HG03108 (cell line): Measurements from ENCODE around the gene HSP90AB1.

Experiments
- ATAC-seq: cut with Tn5 transposase; IDR thresholded peaks from one replicate; pipeline ENCODE4 v1.9.1; 2021; ENCODE audit warnings: moderate library complexity; ENCODE audit not compliant: unreplicated experiment

The HSP90AB1 gene

DNA sequence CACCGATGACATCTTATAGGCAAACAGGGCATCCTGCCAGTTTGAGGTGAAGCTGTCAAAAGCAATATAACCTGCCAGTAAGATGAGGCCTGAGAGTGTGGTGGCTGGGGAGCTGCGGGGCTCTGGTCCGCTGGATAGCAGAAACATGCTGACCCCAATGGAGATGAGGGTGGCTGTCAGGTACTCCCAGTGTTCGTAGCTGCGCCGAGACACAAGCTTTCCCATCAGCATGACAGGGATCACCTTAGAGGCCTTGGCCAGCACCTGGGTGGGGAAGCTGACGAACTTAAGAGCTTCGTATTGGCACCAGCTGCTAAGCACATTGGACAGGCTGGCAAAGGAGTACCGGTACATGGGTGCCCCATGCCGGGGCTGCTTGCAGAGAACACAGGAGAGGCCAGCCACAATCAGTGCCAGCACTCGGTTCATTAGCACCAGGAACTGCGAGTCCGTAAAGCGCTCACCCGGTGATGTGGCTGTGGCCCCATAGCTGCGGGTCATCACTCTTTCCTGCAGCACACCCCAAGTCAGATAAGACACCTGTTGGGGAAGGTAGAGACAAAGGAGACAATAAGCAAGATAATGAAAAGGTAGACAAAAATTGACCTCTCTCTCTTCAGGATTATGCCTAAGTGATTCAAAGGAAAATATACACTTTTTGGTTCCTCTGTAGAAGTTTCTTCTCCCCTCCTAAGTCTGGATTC lies 8.4 kb downstream of the HSP90AB1 start:
- ATAC-seq: no peak

DNA sequence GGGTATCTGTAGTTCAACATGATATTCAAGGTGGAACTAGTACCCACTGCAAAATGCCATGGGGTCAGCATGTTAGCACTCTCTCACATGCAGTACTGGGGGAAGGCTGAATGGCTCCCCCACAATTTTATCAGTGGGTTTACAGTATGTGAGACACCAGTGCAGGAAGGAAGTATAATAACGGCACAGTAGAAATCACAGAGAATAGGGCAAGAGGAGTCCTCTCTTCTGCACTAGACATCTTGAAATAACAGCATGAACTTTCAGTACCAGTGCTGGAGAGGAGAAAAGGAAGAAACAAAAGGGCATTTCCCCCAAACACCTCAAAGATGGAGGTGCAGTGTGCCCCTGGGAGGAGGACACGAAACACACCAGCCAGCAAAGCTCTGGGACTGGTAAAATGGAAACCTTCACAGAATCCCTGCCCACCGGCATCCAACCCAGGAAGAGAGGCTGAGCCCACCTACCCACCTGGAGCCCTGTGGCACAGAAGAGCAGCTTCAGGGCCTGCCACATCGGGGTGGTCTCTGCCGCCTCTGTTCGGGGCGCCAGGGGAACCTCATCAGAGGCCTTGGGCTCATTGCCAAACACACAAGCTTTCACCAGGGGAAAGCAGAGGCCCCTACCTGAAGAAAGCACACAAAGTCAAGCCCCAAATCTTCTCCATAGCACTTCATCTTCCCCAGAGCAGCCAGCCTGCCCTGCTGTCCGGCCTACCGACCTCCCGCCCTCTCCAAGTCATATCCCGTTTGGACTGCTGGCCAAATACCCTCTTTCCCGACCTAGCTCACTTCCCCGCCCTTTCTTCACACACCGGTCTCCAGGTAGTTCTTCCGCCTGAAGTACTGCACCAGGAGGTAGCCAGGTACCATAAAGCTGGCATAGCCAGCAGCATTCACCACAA lies 9.2 kb downstream of the HSP90AB1 start:
- no peak for ATAC-seq

DNA sequence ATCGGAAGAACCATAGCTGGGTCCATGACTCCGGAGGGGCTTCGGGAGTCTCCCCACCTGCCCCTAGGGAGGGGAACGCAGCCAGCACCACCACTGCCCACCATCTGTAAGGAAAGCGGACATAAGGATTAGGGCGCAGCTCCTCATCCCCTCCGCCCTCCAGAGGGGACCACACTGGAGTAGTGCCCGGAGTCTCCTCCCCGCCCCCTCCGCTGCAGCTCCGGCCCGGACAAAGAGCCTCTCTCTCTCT lies 9.8 kb downstream of the HSP90AB1 start:
- ATAC-seq: peak; percentile 8

DNA sequence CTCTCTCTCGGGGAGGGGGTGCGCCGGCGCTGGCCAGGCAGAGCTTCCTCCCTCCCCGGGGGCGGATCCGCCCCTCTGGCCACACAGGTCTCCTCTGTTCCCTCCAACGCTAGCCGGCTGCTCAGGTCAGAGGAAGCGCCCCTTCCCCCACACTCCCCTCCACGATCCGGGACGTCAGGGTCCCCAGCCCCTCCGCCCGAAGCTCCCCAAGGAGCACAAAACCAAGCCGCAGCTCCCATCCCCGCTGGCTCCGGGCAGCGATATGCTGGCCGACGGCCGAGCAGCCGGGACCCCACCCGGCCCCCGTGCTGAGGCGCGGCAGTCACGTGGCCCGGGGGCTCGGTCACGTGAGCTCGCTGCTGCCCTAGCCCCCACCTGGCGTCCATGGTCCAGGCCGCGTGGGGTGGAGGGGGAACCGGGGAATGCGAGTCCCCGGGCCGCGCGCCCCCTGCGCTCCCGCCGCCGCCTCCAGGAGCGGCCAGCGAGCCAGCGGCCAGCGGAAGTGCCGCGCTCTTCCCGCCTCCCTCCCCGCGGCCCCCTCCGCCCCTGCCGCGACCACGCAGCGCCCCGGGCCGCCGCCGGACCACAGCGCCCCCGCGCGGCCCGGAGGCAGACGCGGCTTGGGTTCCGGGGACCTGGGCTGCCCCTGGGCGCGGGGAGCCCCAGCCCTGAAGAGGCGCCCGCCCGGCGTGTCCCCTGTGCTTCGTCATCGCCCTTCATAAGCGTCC lies 10.3 kb downstream of the HSP90AB1 start, which contains the start of gene SLC35B2:
Gene SLC35B2 (minus strand): TSS at position 504 of the 728 bp plus-strand sequence. CDS start 118 bp downstream, at position 386.
- ATAC-seq: peak; percentile 42

- ATAC-seq: peak; percentile 11
Measured at GRCh38 chr6:44257753-44258324, 10.9 kb downstream of the HSP90AB1 start.

- ATAC-seq: no peak
Measured at GRCh38 chr6:44258325-44258863, 11.5 kb downstream of the HSP90AB1 start.

DNA sequence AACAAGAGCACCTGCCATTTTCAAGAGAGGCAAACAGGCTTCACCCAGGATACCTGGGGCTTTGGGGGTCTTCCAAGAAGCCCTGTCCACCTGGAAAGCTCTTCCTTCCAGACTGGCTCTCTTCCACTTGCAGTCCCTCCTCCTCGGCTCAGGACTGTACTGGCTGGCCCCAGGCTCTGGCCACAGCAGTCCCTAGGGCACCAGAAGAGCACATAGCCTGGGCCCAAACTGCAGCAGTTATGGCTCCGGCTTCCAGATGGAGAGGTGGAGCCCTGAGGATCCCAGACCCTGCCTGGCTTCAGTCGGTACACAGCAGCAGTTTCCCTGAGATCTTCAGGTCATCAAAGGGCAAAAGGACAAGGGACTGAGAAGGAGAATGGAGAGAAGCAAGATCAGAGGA lies 12.0 kb downstream of the HSP90AB1 start:
- no peak for ATAC-seq

- no peak for ATAC-seq
Measured at GRCh38 chr6:44260011-44260410, 13.1 kb downstream of the HSP90AB1 start.

GRCh38 chr6:44260451-44261297 lies 13.8 kb downstream of the HSP90AB1 start:
- no peak for ATAC-seq

DNA sequence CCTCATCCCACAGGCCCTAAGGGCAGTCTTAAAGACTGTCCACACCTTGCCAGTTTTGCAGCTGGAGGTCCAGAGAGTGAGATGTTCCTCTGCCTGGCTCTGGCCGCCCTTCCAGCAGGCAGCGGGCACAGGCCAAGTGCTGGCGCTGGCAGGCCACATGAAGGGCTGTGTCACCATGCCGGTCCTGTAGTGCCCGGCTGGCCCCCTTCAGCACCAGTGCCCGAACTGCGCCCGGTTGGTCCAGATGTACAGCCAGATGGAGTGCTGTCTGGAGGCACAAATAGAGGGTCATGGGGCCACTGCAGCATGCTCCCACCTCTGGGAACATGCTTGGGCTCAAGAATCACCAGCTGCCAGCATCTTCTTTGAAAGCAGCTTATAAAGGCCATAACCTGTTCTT lies 14.7 kb downstream of the HSP90AB1 start:
- ATAC-seq: no peak

DNA sequence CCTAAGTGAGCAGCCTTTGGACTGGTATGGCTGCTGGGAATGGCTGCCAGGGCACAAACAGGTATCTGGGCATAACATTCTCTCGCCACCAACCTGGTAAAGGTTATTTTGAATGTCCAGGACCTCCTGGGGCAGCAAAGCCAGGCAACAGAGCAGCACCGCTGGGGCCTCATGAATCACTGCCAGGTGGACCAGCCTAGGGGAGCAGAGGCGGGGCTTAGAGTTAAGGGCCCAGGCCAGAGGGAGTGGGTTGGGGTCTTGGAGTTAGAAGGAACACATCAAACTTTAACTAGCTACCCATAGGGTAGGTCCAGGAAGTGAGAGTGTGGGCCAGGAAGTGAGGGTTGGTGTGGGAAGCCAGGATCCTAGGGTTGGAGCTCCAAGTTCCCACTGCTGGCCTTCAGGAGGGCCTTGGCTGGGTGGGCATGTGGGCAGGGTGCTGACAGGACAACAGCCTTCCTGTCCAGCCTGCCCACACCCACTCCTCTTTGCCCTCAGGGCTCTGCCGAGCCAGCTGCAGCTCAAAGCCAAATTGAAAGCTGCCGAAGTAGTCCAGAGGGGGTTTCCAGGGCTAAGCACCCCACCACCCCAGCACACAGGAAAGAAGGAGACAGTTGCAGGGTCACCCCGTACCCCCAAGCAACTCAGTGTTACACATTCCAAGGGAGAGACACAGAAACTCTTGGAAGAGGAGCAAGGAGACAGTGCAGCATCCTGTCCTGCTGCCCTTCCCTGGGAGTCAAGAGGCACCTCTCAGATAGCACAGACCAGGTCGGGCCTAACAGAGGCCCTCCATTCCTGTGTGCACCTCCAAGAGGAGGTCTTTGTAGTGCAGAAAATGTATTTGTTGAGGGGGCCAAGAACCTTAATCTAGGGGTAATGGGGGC lies 15.8 kb downstream of the HSP90AB1 start:
- no peak for ATAC-seq

GRCh38 chr6:44263354-44264100 lies 16.6 kb downstream of the HSP90AB1 start:
- ATAC-seq: no peak

DNA sequence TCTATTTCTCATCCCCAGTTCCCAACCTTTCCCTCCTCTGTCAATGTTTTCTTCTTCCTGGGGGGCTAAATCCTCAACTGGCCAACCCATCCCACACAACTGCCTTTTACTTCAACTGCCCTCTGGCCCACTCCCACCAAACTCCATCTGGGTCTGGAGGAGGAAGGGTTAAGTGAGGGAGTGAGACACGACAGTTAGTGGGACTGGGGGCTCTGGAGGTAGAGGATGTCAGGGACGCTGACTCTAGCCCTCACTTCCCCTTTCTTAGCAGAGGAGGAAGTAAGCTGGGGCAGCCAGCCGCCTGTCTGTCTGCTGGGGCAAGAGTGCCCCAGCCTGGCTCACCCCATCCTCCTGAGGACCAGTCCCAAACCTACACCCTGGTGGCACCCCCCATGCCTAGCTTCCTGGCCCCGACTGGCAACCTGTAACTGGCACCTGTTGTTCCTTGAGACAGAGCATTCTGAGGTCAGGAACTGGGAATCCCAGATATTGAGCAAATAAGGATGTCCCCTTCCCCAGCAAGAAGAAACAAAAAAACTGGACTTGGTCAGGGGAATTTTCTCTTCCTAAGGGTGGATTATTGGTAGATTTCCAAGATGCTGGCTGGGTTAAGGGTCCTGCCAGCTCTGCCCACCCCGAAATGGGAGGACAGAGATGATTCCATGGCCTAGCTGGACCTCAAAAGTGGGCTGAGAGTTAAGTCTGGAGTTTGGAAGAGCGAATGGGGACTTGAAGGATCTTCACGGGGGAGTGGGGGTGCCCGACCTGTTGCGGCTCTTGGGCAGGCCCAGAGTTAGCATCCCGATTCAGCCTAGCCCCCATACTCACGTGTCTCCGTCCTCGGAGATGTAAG lies 17.5 kb downstream of the HSP90AB1 start:
- ATAC-seq: peak; percentile 27

- peak; percentile 31 for ATAC-seq
Measured at GRCh38 chr6:44265007-44265721, 18.3 kb downstream of the HSP90AB1 start, which contains the start of gene NFKBIE. Gene NFKBIE (minus strand): TSS chr6:44265551. CDS start chr6:44265346, 205 bp downstream.

DNA sequence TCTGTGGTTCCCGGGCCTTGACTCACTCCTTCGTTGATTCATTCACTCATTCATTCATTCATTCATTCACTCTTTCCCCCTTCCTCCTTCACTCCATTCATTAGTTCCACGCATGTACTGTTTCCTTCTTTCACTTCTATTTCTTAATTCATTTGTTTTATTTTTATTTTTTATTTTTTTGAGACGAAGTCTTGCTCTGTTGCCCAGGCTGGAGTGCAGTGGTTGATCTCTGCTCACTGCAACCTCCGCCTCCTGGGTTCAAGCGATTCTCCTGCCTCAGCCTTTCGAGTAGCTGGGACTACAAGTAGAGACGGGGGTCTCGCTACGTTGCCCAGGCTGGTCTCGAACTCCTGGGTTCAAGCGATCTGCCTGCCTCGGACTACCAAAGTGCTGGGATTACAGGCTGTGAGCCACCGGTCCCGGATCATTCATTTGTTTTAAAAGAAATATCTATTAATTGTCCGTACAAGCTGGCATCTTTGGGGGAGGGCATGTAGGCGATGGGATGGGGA lies 18.9 kb downstream of the HSP90AB1 start:
- no peak for ATAC-seq

DNA sequence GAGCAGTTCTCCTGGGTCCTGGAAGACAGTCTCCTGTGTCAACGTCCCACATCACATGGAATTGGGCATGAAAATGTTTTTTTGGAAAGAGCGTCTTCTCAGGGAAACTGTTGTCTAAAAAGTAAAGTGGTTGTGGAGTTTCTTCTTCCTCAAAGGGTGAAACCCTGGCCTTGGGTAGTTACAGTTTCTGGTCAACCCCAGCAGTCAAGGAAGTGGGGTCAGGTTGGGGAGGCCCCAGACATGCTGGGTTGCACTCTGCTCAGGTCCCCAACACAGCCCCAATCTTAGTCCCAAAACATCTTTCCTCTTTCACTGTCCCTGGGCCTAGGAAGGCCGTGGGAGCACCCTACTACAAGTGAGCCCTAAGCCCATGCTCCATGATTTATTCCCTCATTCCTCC lies 19.4 kb downstream of the HSP90AB1 start:
- ATAC-seq: peak; percentile 31
